K562 (cell line): ENCODE measurements around the gene OLIG1. TPM values are rescaled to one million over a fixed set of nuclear protein-coding genes. Genes with fewer than 3 reads are reported as not detected.

Experiments used
- polyA plus RNA-seq, 8 experiments: library from polyadenylated mRNA; depleted of rRNA in 4 of 8; stranded (reverse) in 5 of 8; unstranded in 3 of 8; fragments of >200 nt; fragmentation: Nextera tagmentation in 2 of 8; fragmentation: Illumina TruSeq in 1 of 8; extraction: Ambion mirVana in 2 of 8; extraction: Trizol in 1 of 8; gene quantifications; 2 replicates each; pipeline versions ENCODE4 v1.2.1 to v1.2.3, GENCODE V29; 2011 to 2014; ENCODE audit warnings: inconsistent platforms in 1 of 8, missing spikeins in 1 of 8
- total RNA-seq, 7 experiments: library from RNA; depleted of rRNA in 6 of 7; stranded (reverse); fragments of >200 nt in 6 of 7; fragmentation: Illumina TruSeq in 2 of 7; extraction: Trizol in 2 of 7; gene quantifications; 2 replicates each; pipeline versions ENCODE4 v1.2.1 to v1.2.3, GENCODE V29; 2011 to 2021; ENCODE audit warnings: low replicate concordance in 1 of 7

OLIG1 gene
- total and polyA plus RNA-seq, 9 of the 15 experiments (the other 6 are each of a cell fraction or from before 2014, with no cell fraction given): not detected

Other genes starting within 250 kb of the OLIG1 start
- not detected in 2 replicates for gene OLIG2, start 44.2 kb upstream of the OLIG1 start, total RNA-seq (2014; rRNA removed)
- gene OLIG2, start 44.2 kb upstream of the OLIG1 start, total RNA-seq (2014; rRNA removed; fragmentation: Illumina TruSeq; extraction: Trizol): not detected in 2 replicates
- gene OLIG2, start 44.2 kb upstream of the OLIG1 start, total RNA-seq (2015; rRNA removed; fragmentation: Illumina TruSeq; extraction: Trizol): not detected in 2 replicates
- not detected in 2 replicates for gene OLIG2, start 44.2 kb upstream of the OLIG1 start, total RNA-seq (2021)
- not detected in 2 replicates for gene OLIG2, start 44.2 kb upstream of the OLIG1 start, polyA plus RNA-seq (2011; rRNA removed)
- not detected in 2 replicates for gene OLIG2, start 44.2 kb upstream of the OLIG1 start, polyA plus RNA-seq (2014; fragmentation: Illumina TruSeq; extraction: Trizol)
- gene OLIG2, start 44.2 kb upstream of the OLIG1 start, polyA plus RNA-seq (2014; fragmentation: Nextera tagmentation; extraction: Ambion mirVana): not detected
- gene OLIG2, start 44.2 kb upstream of the OLIG1 start, polyA plus RNA-seq (2014; rRNA removed): not detected in 2 replicates
- 1.7 and 2.7 TPM in 2 replicates for gene IFNAR2, start 159.8 kb downstream of the OLIG1 start, total RNA-seq (2014; rRNA removed)
- gene IFNAR2, start 159.8 kb downstream of the OLIG1 start, total RNA-seq (2014; rRNA removed; fragmentation: Illumina TruSeq; extraction: Trizol): 8.4 and 9.8 TPM in 2 replicates
- gene IFNAR2, start 159.8 kb downstream of the OLIG1 start, total RNA-seq (2015; rRNA removed; fragmentation: Illumina TruSeq; extraction: Trizol): 4.2 and 5.6 TPM in 2 replicates
- 16.3 and 19.1 TPM in 2 replicates for gene IFNAR2, start 159.8 kb downstream of the OLIG1 start, total RNA-seq (2021)
- gene IFNAR2, start 159.8 kb downstream of the OLIG1 start, polyA plus RNA-seq (2011; rRNA removed): 48.3 and 58.0 TPM in 2 replicates
- gene IFNAR2, start 159.8 kb downstream of the OLIG1 start, polyA plus RNA-seq (2014; fragmentation: Illumina TruSeq; extraction: Trizol): 26.1 and 31.9 TPM in 2 replicates
- 1 to 10 TPM; 3.1 to 6.1 TPM for gene IFNAR2, start 159.8 kb downstream of the OLIG1 start, polyA plus RNA-seq (2014; fragmentation: Nextera tagmentation; extraction: Ambion mirVana)
- 19.3 and 23.5 TPM in 2 replicates for gene IFNAR2, start 159.8 kb downstream of the OLIG1 start, polyA plus RNA-seq (2014; rRNA removed)
- gene IL10RB, start 196.2 kb downstream of the OLIG1 start, total RNA-seq (2014; rRNA removed): 25.3 and 31.2 TPM in 2 replicates
- gene IL10RB, start 196.2 kb downstream of the OLIG1 start, total RNA-seq (2014; rRNA removed; fragmentation: Illumina TruSeq; extraction: Trizol): 21.3 and 23.0 TPM in 2 replicates
- 25.1 and 25.3 TPM in 2 replicates for gene IL10RB, start 196.2 kb downstream of the OLIG1 start, total RNA-seq (2015; rRNA removed; fragmentation: Illumina TruSeq; extraction: Trizol)
- gene IL10RB, start 196.2 kb downstream of the OLIG1 start, total RNA-seq (2021): 17.5 TPM in 2 replicates
- 29.9 and 33.1 TPM in 2 replicates for gene IL10RB, start 196.2 kb downstream of the OLIG1 start, polyA plus RNA-seq (2011; rRNA removed)
- gene IL10RB, start 196.2 kb downstream of the OLIG1 start, polyA plus RNA-seq (2014; fragmentation: Illumina TruSeq; extraction: Trizol): 29.6 and 33.8 TPM in 2 replicates
- gene IL10RB, start 196.2 kb downstream of the OLIG1 start, polyA plus RNA-seq (2014; fragmentation: Nextera tagmentation; extraction: Ambion mirVana): 10 to 100 TPM; 10.9 to 14.7 TPM
- 19.3 and 22.1 TPM in 2 replicates for gene IL10RB, start 196.2 kb downstream of the OLIG1 start, polyA plus RNA-seq (2014; rRNA removed)